Naive thymus-derived CD4-positive, alpha-beta T cell (primary cell): ENCODE measurements around the gene STRA6. TPM values are rescaled to one million over a fixed set of nuclear protein-coding genes. Genes with fewer than 3 reads are reported as not detected.

Source experiments
- ATAC-seq: fragments of 150-1000 bp; cut with Tn5 transposase; 2 replicates; pipeline ENCODE4 v1.10.0; 2021; ENCODE audit warnings: mild to moderate bottlenecking, moderate library complexity
- CTCF ChIA-PET: fragments of 350-600 bp; sonication (Branson Sonifier 250); formaldehyde crosslinking; loops from one replicate; lab custom pipeline; 2021; ENCODE audit warnings: antibody characterized with exemption; lab: Charles Lee
- POLR2A ChIA-PET: fragments of 350-600 bp; sonication (Branson Sonifier 250); formaldehyde crosslinking; loops from one replicate; lab custom pipeline; 2021; ENCODE audit warnings: antibody characterized with exemption, inconsistent platforms; lab: Charles Lee
- DNase-seq, 9 donors: peaks; one replicate each; pipeline versions ENCODE4 v3.0.0 to v3.0.0-alpha.2; 2020 to 2022; ENCODE audit warnings: mixed read lengths in 1 of 9
- H3K27ac ChIP-seq: one replicate; pipeline ENCODE4 v1.7.0; 2013; ENCODE audit warnings: mild to moderate bottlenecking, low read depth, low read length, moderate library complexity
- H3K27me3 ChIP-seq, 2 donors: one replicate each; pipeline ENCODE4 v1.7.0; 2013; ENCODE audit warnings: low read length in 2 of 2, mild to moderate bottlenecking in 2 of 2, moderate library complexity in 2 of 2; ENCODE audit not compliant: control insufficient read depth in 2 of 2, insufficient read depth in 2 of 2
- H3K36me3 ChIP-seq, 3 experiments: 1 replicate in 2 of 3; 2 replicates in 1 of 3; pipeline ENCODE4 v1.7.0; 2013; ENCODE audit warnings: low read length in 3 of 3, mild to moderate bottlenecking in 3 of 3, moderate library complexity in 1 of 3; ENCODE audit not compliant: insufficient read depth in 3 of 3, control insufficient read depth in 2 of 3
- H3K4me1 ChIP-seq, 2 donors: one replicate each; pipeline ENCODE4 v1.7.0; 2013; ENCODE audit warnings: low read length in 2 of 2, mild to moderate bottlenecking in 2 of 2, moderate library complexity in 1 of 2; ENCODE audit not compliant: control insufficient read depth in 2 of 2, insufficient read depth in 2 of 2
- H3K4me3 ChIP-seq: 2 replicates; pipeline ENCODE4 v1.7.0; 2013; ENCODE audit warnings: mild to moderate bottlenecking, low read length
- H3K9me3 ChIP-seq, 3 experiments: 1 replicate in 2 of 3; 2 replicates in 1 of 3; pipeline ENCODE4 v1.7.0; 2013; ENCODE audit warnings: low read length in 3 of 3; ENCODE audit not compliant: control insufficient read depth in 2 of 3
- H3K27ac Mint-ChIP-seq, 9 donors: one replicate each; pipeline ENCODE4 v1.8.0; 2020 to 2022; ENCODE audit warnings: mixed read lengths in 9 of 9, mild to moderate bottlenecking in 8 of 9, moderate library complexity in 5 of 9, inconsistent platforms in 2 of 9
- H3K27me3 Mint-ChIP-seq, 5 donors: one replicate each; pipeline ENCODE4 v1.8.0; 2021 to 2022; ENCODE audit warnings: mixed read lengths in 5 of 5, mild to moderate bottlenecking in 1 of 5
- H3K36me3 Mint-ChIP-seq, 5 donors: one replicate each; pipeline ENCODE4 v1.8.0; 2020 to 2022; ENCODE audit warnings: mixed read lengths in 5 of 5, mild to moderate bottlenecking in 3 of 5, inconsistent platforms in 1 of 5
- H3K4me1 Mint-ChIP-seq, 7 donors: one replicate each; pipeline ENCODE4 v1.8.0; 2020 to 2022; ENCODE audit warnings: mixed read lengths in 7 of 7, mild to moderate bottlenecking in 3 of 7, inconsistent platforms in 1 of 7
- H3K4me3 Mint-ChIP-seq, 10 donors: one replicate each; pipeline ENCODE4 v1.8.0; 2020 to 2022; ENCODE audit warnings: mild to moderate bottlenecking in 10 of 10, mixed read lengths in 10 of 10, moderate library complexity in 6 of 10, inconsistent platforms in 2 of 10
- H3K9me3 Mint-ChIP-seq, 11 donors: one replicate each; pipeline ENCODE4 v1.8.0; 2020 to 2022; ENCODE audit warnings: mixed read lengths in 11 of 11, mild to moderate bottlenecking in 4 of 11, inconsistent platforms in 1 of 11, moderate library complexity in 1 of 11
- intact Hi-C, 2 donors: fragments of 100-400 bp; cut with micrococcal nuclease; formaldehyde crosslinking; loops; one replicate each; pipeline ENCODE4 v1.15.1; 2023
- polyA plus RNA-seq, 2 donors: library from polyadenylated mRNA; unstranded; fragments of 300-500 nt; fragmentation: Illumina TruSeq; gene quantifications; one replicate each; pipeline ENCODE4 v1.2.3, GENCODE V29; 2021
- total RNA-seq, 6 experiments: library from RNA in 5 of 6; stranded (reverse) in 5 of 6; gene quantifications; 1 replicate in 5 of 6; 2 replicates in 1 of 6; pipeline ENCODE4 v1.2.3 and lab custom pipeline; 2021 to 2026

The STRA6 gene
- total and polyA plus RNA-seq, 7 experiments from 2014 or later: not detected

DNA sequence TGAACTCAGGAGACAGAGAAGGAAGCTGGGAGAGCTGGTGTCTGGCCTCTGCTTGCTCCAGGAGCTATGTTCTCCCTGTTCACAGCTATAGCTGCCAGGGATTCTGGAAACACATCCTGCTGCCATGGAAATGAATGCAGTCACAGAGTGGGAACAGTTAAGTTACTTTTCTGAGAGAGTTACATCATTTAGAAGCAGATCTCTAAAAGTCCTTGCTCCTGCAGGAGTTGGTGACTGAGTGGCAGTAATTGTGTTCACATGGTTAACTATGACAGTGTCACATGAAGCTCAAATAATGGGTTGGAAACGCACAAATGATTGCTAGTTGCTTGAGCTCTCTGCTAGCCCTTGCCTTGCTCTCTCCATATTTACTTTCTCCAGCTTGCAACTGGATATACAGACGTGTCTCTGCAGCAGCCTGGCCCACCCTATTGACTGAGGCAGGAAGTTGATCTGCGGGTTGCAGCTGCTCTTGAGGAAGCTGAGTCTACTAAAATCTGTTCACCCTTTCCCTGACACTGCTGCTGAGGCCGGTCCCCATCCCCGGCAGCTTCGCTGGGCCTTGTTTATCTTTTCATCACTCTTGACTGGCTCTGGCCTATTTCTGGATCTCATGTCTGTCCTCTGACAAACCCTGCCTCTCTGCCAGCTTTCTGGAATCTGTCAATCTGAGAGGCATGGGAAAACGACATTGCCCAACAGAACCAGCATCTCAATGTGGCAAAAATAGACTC, 45.7 kb downstream of the STRA6 start:
- ChIA-PET POLR2A (no interaction called here), CTCF (interaction anchor here (0.5 to 0.8 kb wide), 2 partner anchors 206 to 1512 kb away, joined by 3 to 4 read pairs; no protein-coding TSS in a partner anchor)
- Histone ChIP-seq H3K27me3 (peaks cover 0 to 2% of the 10 kb centered on the region in 2 donors), H3K27ac (no peak overlapping the region), H3K4me1 (no peaks in the 10 kb centered on the region), H3K36me3 (no peaks in the 10 kb centered on the region), H3K4me3 (no peak overlapping the region), H3K9me3 (no peaks in the 10 kb centered on the region)
- Mint-ChIP-seq H3K4me3 (no peak overlapping the region), H3K9me3 (peaks cover 0 to 2% (median 0%) of the 10 kb centered on the region in 11 donors), H3K27me3 (peaks cover 16 to 38% (median 22%) of the 10 kb centered on the region in 5 donors), H3K4me1 (peaks cover 0 to 28% (median 9%) of the 10 kb centered on the region in 7 donors), H3K27ac (peak overlapping the region in 1 of 9 donors; percentile 63), H3K36me3 (no peaks in the 10 kb centered on the region)
- ATAC-seq: no peak
- intact Hi-C loops: no loop called here
- no peak for DNase-seq

DNA sequence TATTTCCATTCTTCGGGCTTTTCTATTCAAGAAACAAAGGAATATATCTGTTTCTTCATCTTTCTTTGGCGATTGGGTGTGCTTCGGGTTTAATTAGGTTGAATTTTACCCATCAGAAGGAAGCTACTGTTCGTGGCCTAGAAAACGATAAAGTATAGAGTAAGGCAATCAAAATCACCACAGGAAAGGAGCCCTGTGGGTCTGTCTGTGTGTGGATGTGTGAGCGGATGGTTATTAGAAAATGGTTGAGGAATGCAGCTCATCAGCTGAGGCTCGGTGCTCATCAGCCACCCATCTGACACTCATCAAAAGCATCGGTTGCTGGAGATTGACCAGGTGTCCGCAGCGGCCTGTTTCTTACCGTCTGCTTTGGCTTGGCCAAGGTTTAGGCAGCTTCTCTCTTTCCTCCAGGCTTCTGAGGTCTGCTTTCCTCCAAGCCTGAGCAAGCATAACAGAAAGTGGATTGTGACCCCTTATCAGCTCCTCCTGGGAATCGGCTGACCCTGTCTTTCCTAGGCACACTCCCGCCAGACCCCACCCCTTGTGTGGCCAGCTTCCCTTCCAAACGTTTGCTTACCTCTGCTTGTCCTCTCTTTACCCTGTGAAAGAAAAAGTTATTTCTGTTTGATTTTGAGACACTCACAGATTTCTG, 46.7 kb downstream of the STRA6 start:
- no peak overlapping the region for H3K4me3 ChIP-seq
- no peak overlapping the region for H3K27ac Mint-ChIP-seq
- CTCF ChIA-PET: no interaction called here
- peaks cover 0 to 2% (median 0%) of the 10 kb centered on the region in 11 donors for H3K9me3 Mint-ChIP-seq
- H3K36me3 Mint-ChIP-seq: no peaks in the 10 kb centered on the region
- H3K27me3 ChIP-seq: peaks cover 0 to 2% of the 10 kb centered on the region in 2 donors
- no peaks in the 10 kb centered on the region for H3K9me3 ChIP-seq
- no peak overlapping the region for H3K27ac ChIP-seq
- H3K27me3 Mint-ChIP-seq: peaks cover 17 to 44% (median 29%) of the 10 kb centered on the region in 5 donors
- no peak for DNase-seq
- peaks cover 0 to 28% (median 9%) of the 10 kb centered on the region in 7 donors for H3K4me1 Mint-ChIP-seq
- intact Hi-C loops: no loop called here
- no peaks in the 10 kb centered on the region for H3K36me3 ChIP-seq
- H3K4me1 ChIP-seq: no peaks in the 10 kb centered on the region
- no peak overlapping the region for H3K4me3 Mint-ChIP-seq
- POLR2A ChIA-PET: no interaction called here
- ATAC-seq: no peak

DNA sequence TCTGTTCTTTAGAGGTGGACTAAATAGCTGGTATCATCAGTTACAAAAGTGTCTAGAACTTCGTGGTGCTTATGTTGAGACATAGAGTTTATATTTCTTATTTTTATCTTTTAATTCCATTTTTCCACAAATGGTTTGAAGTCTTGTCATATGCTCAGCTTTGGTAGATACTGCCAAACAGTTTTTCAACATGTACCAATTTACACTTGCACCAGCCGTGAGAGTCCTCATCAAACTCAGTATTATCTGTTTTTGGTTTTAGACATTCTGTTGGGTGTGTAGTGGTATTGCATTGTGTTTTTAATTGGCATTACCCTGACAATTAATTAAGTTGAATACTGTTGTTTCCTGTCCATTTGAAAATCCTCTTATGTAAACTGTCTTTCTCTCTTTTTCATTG, 55.5 kb downstream of the STRA6 start:
- CTCF ChIA-PET: interaction anchor here (0.7 kb wide), 1 partner anchor 1773 kb away, joined by 3 read pairs; no protein-coding TSS in a partner anchor
- Histone ChIP-seq H3K4me1 (no peaks in the 10 kb centered on the region), H3K4me3 (no peak overlapping the region), H3K9me3 (peaks cover 0 to 6% (median 0%) of the 10 kb centered on the region in 3 experiments), H3K27me3 (no peaks in the 10 kb centered on the region), H3K27ac (no peak overlapping the region), H3K36me3 (no peaks in the 10 kb centered on the region)
- H3K9me3 Mint-ChIP-seq: peaks cover 0 to 15% (median 0%) of the 10 kb centered on the region in 11 donors
- peaks cover 0 to 4% (median 0%) of the 10 kb centered on the region in 5 donors for H3K36me3 Mint-ChIP-seq
- POLR2A ChIA-PET: no interaction called here
- H3K4me1 Mint-ChIP-seq: no peaks in the 10 kb centered on the region
- intact Hi-C loops: no loop called here
- no peak for DNase-seq
- no peak overlapping the region for H3K27ac Mint-ChIP-seq
- peaks cover 42 to 57% (median 50%) of the 10 kb centered on the region in 5 donors for H3K27me3 Mint-ChIP-seq
- H3K4me3 Mint-ChIP-seq: no peak overlapping the region
- ATAC-seq: no peak

DNA sequence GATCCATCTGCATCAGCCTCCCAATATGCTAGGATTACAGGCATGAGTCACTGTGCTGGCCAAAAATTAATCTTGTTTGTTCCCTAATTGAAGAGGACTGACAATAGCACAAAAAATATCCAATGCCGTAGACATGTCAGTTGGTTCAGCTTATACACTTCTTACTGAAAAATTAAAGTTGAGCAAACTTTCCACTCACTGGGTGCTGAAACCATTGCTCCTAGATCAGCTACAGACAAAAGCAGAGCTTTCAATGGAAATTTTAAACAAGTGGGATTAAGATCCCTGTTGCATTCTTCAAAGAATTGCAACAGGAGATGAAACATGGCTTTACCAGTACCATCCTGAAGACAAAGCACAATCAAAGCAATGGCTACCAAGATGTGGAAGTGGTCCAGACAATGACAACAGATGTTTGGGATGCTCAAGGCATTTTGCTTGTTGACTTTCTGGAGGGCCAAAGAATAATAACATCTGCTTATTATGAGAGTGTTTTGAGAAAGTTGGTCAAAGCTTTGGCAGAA, 56.2 kb downstream of the STRA6 start:
- H3K36me3 ChIP-seq: no peaks in the 10 kb centered on the region
- peaks cover 0 to 15% (median 0%) of the 10 kb centered on the region in 11 donors for H3K9me3 Mint-ChIP-seq
- peaks cover 0 to 4% (median 0%) of the 10 kb centered on the region in 5 donors for H3K36me3 Mint-ChIP-seq

DNA sequence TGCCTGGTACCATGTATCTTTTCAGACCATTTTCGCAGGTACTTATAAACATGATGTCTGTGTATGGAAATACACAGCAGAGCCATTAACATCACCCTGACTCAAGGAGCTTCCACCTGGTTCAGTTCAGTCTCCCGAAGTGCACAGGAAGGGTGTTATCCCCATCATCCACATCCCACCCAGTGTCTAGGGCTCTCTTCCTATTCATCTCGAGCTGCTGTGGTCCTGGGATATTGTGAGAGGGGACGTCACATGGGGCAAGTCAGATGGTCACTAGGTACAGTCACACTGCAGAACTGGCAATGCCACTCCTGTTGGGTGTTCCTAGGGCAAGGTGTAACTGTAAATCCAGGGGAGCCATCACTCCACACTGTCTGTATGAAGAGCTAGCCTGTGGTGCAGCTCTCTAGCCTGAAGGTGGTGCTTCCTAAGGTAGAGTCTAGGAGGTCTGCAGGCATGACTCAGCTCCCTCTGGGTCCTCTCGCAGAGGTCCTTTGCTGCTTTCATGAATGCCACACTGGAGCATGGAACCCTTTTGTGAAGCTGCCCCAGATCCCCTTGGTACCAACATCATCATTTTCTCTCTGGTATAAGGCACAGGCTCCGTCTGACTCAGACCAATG, 58.3 kb downstream of the STRA6 start:
- Histone ChIP-seq H3K9me3 (peaks cover 0 to 6% (median 0%) of the 10 kb centered on the region in 3 experiments), H3K4me3 (no peak overlapping the region), H3K4me1 (no peaks in the 10 kb centered on the region), H3K27ac (no peak overlapping the region), H3K27me3 (no peaks in the 10 kb centered on the region), H3K36me3 (no peaks in the 10 kb centered on the region)
- Mint-ChIP-seq H3K4me1 (no peaks in the 10 kb centered on the region), H3K27me3 (peaks cover 48 to 65% (median 59%) of the 10 kb centered on the region in 5 donors), H3K36me3 (peaks cover 0 to 4% (median 0%) of the 10 kb centered on the region in 5 donors), H3K27ac (no peak overlapping the region), H3K9me3 (peaks cover 0 to 15% (median 0%) of the 10 kb centered on the region in 11 donors), H3K4me3 (no peak overlapping the region)
- intact Hi-C loops: no loop called here
- ChIA-PET POLR2A (interaction anchor here (0.8 kb wide), 1 partner anchor 365 kb away, joined by 3 read pairs; no protein-coding TSS in a partner anchor), CTCF (no interaction called here)
- ATAC-seq: no peak
- DNase-seq: no peak

More for the DNA sequence above, 56.2 kb downstream of the STRA6 start:
- DNase-seq (no peak), ATAC-seq (no peak)
- Histone ChIP-seq H3K9me3 (peaks cover 0 to 6% (median 0%) of the 10 kb centered on the region in 3 experiments), H3K27me3 (no peaks in the 10 kb centered on the region), H3K27ac (no peak overlapping the region), H3K4me3 (no peak overlapping the region), H3K4me1 (no peaks in the 10 kb centered on the region)
- H3K27me3 Mint-ChIP-seq: peaks cover 44 to 57% (median 48%) of the 10 kb centered on the region in 5 donors
- CTCF ChIA-PET: no interaction called here
- intact Hi-C loops: no loop called here
- POLR2A ChIA-PET: no interaction called here
- H3K4me3 Mint-ChIP-seq: no peak overlapping the region
- H3K27ac Mint-ChIP-seq: no peak overlapping the region
- H3K4me1 Mint-ChIP-seq: no peaks in the 10 kb centered on the region

DNA sequence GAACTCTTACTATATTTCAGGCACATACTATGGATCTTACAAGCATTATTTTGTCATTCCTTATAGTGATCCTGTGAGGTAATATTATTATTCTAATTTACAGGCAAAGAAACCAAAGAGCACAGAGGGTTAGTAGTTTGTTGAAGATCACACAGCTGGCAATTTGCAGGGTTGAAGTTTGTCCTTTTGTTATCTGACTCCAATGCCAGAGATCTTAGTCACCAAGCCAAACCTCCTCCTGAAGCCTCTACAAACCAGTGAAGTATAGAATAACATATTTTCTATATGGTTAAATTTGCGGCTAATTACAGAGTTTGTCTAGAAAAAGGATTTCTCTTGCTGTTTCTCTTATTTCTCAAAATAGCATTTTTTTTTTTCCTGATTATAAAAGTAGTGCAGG, 61.0 kb downstream of the STRA6 start:
- Histone ChIP-seq H3K4me3 (no peak overlapping the region), H3K9me3 (peaks cover 0 to 5% (median 0%) of the 10 kb centered on the region in 3 experiments), H3K36me3 (no peaks in the 10 kb centered on the region), H3K27ac (no peak overlapping the region), H3K27me3 (peaks cover 0 to 11% of the 10 kb centered on the region in 2 donors), H3K4me1 (peaks cover 0 to 8% of the 10 kb centered on the region in 2 donors)
- Mint-ChIP-seq H3K36me3 (peaks cover 0 to 9% (median 0%) of the 10 kb centered on the region in 5 donors), H3K4me1 (peaks cover 6 to 11% (median 9%) of the 10 kb centered on the region in 7 donors), H3K4me3 (no peak overlapping the region), H3K9me3 (peaks cover 0 to 9% (median 0%) of the 10 kb centered on the region in 11 donors), H3K27ac (no peak overlapping the region), H3K27me3 (peaks cover 59 to 80% (median 69%) of the 10 kb centered on the region in 5 donors)
- intact Hi-C loops: no loop called here
- DNase-seq (no peak), ATAC-seq (no peak)
- CTCF ChIA-PET: no interaction called here
- POLR2A ChIA-PET: no interaction called here
